COLO668 (cell line): ENCODE results near the gene CCDC81.
"Not testable (repeated sequence)": the region's sequence is repeated elsewhere in the genome, so short reads cannot be mapped to it uniquely, and the experiment has no call there.

Experiments
- DNase-seq: peaks from one replicate; lab custom pipeline; 2025; ENCODE audit not compliant: unreplicated experiment; lab: John Stamatoyannopoulos, UW

The CCDC81 gene

DNA sequence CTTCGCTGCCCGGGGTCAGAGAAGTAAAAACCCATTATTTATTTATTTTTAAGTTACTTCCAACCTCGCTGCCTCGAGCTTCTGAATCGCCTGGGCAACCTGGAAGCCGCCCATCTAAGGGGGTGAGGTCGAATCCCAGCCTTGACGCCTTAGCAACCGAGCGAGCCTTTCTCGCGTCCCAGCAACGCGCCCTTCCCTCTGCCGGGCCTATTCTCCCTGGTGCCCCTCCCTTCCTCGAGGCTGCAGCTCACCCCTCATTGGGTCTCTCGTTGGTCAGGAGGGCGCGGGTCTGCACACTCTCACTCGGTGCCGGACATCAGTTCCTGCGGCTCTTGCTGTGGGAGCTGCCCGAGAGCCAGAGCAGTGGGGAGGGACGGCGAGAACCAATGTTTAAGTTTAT lies at the start of gene CCDC81:
TSS of gene CCDC81 (plus strand) at position 302 of the 400 bp plus-strand sequence. CDS start 277 bp downstream, outside the sequence.
- DNase-seq, result no peak

DNA sequence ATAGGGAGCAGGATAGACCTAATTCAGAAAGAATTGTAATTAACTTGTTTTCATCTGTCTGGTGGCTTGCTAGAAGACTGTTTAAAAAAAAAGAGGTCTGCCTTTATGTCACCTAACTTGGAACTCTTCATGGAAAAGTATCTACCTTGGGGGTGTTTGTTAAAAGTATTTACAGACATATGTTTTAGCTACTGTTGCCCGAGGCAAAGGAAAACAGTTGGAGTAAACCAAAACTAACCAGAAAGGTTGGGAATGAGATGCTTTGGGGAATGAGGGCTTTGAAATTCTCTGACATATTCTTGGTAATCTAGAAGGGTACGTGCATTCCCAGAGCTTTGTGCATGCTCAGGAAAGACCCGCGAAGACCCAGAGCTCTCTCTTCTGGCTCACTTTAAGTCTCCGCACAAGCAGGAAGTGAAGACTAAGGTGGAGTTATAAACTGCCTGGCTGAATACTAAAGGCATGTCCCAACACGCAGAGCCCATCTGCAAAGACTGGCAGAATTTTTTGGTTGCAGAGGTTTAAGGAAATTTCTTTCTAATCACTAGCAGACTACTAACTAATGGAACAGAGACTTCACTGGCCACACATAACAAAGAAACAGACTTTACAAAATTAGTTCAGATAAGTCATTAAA lies 39.4 kb upstream of the CCDC81 start:
- DNase-seq, result no peak

DNA sequence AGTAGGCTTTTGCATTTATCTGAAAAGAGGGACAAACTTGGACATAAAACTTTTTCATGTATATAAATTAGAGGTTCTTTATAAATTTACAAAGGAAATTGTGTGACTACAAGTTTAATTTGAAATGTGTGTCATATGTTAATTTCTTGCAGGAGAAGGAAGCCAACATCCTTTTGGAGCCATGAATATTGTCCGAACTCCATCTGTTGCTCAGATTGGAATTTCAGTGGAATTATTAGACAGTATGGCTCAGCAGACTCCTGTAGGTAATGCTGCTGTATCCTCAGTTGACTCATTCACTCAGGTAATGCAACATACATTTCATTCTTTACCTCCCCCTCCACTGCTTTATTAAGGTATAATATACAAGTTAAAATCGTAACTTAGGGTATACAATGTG lies 37.5 kb upstream of the CCDC81 start:
- no peak for DNase-seq

DNA sequence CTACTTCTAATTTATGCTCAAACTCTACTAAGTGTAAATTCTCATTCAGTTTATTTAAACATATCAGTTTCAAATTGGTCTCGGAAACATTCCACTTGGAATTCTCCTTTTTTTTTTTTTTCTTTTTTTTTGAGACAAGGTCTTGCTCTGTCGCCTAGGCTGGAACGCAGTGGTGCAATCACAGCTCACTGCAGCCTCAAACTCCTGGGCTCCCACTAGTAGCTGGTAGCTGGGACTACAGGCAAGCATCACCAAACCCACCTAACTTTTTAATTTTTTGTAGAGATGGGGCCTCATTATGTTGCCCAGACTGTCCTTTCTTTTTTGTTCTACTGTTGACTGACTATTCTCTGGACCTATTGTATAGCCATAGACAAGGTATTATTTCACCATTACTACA lies 33.3 kb upstream of the CCDC81 start:
- DNase-seq, result no peak

DNA sequence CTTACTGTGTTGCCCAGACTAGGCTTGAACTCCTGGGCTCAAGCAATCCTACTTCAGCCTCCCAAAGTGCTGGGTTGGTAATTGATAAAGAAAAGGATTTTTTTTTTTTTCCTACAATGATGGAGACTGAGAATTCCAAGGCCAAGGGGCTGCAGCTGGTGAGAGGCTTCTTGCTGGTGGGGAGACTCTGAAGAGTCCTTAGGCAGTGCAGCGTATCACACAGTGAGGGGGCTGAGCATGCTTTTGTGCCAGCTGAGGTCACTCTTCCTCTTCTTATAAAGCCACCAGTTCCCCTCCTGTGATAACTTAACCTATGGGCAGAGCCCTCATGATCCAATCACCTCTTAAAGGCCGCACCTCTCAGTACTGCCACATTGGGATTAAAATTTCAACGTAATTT lies 28.2 kb upstream of the CCDC81 start:
- DNase-seq, result no peak

DNA sequence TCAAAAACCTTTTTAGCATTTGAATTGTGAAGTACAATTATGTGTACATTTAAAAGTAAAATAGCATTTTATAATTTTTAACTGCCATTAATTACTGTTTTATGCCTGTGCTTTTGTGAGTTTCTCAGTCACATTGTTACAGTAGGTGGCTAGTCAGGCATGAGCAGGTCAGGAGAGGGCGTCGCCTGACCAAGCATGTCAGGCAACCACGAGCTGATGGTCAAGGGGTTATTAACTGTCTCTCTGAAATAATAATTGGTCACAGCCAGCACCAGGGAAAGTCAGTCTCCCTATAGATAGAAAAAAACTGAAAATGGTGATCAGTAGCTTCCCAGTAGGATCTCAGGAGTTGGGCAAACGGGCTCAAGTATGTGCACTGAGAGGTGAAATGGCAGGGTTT lies 19.4 kb upstream of the CCDC81 start:
- DNase-seq, result no peak

DNA sequence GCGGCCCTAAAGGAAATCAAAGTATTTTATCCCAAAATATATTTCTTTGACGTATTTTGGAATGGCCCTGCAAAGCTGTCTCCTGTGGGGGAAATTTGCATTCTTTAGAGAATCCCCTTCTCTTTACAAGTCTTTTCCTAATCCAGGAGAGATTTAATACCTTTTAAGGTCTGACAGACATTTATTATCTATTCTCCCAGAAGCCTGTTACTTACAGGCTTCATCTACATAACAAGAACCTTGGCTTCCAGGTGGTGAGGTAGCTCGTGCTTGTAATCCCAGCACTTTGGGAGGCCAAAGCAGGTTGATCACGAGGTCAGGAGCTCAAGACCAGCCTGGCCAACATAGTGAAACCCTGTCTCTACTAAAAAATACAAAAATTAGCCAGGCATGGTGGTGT lies 17.3 kb upstream of the CCDC81 start:
- DNase-seq, result not testable (repeated sequence)

DNA sequence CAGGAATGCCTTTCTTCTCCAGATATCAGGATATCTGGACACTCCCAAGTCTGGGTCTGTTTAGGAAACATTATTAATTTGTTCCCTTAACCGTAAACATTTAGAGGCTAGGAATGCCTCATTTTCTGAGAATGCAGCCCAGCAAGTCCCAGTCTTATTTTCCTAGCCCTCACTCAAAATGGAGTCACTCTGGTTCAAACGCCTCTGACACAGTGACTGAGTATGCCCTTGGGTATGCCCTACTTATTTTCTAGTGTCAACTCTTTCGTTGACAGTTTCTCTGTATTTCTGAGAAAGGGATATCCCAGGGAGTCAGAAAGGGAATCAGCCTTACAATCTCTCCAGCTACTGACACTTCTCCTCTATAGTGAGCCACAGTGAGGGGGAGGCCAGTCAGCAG lies 16.0 kb upstream of the CCDC81 start:
- DNase-seq, result no peak

DNA sequence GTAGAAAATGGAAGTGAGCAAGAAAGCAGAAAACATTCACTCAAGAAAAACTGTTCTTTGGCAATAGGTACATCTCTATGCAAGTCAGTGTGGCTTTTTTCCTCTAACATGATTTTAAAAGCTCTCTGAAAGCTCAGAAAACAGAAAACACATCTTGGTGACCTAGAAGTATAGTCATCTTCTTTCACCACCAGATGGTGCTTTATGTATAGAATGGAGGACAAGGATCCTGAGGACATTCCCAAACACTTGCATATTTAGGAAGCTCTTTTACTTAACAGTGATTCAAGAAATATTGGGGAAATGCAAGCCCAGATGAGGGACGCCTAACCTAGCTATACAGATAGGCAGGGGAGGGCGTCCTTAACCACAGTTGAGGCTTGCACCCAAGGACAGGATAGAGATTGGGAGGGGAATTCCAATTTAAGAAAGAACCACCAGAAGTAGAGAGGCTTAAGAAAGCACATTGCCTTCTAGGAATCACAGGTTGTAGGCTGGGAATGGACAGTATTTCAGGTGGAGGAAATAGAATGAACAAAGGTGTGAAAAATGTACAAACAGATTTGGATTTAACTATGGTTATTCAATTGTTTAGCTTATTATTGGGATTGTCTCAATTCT lies 13.8 kb upstream of the CCDC81 start:
- no peak for DNase-seq

DNA sequence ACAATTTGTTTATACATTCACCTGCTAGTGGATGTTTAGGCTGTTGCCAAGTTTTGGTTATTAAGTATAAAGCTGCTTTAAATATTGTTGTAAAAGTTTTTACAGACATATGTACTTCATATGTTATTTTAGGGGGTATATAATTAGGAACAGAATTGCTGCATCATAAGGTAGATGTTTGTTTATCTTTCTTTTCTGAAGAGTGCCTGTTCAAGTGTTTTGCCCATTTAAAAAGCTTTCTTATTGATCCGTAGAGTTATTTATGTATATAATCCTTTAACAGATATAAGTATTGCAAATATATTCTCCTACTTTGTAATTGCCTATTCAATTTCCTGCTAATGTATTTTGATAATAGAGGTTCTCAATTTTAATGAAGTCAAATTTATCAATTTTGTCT lies 11.3 kb upstream of the CCDC81 start:
- DNase-seq, result no peak

DNA sequence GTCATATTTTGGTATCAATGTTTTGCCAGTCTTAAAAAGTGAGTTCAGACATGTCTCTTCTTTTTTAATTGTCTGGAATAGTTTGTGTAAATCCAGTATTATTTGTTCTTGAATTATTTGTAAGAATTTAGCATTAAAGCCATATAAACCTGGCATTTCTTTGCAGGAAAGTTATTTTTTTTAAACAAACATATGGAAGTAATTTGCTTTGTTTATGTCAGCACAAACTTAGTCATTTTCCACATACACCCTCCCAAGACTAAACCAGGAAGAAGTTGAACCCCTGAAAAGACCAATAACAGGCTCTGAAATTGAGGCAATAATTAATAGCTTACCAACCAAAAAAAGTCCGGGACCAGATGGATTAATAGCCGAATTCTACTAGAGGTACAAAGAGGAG lies 9.1 kb upstream of the CCDC81 start:
- DNase-seq, result no peak

DNA sequence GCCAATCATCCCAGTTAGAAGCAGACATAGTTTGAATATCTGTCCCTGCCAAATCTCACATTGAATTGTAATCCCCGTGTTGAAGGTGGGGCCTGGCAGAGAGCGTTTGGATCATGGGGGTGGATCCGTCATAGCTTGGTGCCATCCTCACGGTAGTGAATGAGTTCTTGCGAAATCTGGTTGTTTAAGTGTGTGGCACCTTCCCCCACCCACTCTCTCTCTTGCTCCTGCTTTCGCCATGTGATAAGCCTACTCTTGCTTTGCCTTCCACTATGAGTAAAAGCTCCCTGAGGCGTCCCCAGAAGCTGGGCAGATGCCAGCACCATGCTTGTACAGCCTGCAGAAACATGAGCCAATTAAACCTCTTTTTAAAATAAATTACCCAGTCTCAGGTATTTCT lies 5.0 kb upstream of the CCDC81 start:
- no peak for DNase-seq

DNA sequence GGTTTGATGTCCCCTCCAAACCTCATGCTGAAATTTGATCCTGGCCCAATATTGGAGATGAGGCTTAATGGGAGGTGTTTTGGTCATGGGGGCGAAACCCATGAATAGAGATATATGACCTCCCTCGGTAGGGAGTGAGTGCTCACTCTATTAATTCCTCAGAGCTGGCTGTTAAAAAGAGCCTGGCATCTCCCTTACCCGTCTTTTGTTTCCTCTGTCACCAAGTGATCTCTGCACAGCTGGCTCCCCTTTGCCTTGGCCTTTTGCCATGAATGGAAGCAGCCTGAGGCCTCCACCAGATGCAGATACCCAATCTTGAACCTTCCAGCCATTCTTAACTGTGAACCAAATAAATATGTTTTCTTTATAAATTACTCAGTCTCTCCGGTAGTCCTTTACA lies 4.5 kb upstream of the CCDC81 start:
- no peak for DNase-seq

DNA sequence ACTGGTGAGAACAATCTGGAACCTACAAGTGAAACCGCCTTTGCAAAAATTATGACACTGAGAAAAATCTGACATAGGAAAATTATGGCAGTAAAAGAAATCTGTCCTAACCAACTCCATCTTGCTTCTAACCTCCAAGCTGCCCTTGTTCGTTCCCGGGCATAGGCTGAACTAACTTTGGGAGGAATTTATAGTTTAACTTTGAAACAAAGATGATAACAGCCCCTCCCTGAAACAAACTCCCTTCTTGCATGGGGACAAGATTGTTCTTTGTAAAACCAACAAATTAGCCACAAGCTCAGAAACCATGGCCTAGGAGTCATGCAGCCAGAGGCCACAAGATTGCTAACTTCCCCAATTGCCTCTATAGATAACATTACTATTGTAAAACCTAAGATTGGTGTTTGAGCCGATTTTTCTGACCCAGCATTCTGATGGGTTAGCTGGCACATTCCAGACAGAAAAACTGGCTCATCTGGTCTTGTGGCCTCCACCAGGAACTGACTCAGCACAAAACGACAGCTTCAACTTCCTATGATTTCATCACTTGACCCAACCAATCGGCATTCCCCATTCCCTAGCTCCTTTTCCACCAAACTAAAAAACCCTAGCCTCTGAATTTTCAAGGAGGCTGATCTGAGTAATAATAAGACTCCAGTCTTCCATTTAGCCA lies 3.6 kb upstream of the CCDC81 start:
- no peak for DNase-seq

DNA sequence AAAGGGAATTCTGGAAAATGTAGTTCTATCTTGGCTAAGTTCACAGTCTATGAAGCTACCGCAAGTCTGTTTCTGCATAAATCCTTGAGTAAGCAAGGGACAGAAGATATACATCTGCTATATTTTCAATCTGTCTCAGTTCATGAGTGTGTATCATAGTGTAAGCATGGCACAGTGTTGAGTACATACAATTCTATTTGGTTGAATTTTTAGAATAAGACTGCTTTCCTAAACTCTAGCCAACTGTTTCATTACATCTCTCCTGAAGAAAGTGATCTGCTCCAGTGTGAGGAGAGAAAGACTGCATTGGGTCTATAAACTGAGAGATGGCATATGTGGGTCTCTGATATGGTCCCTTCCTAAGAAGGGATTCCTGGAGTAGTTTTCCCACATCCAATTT lies 2.6 kb upstream of the CCDC81 start:
- no peak for DNase-seq

DNA sequence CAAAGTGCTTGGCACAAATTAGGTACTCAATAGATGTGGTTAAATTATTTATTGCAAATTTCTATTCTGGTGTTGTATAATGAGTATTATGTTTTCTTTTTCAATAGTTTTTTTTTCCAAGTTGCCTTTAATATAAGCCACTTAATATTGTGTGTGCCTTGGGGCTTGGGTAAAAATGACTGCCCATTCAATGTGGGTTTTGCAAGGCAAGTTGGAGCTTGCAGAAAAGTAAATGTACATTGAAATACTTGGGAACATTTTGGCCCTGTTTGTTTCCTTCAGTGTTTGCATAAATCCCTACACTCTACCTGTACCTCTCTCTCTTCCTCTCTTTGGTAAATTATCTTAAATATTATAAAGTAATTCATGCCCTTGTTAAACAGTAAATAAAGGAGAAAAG lies 2.1 kb upstream of the CCDC81 start:
- no peak for DNase-seq

DNA sequence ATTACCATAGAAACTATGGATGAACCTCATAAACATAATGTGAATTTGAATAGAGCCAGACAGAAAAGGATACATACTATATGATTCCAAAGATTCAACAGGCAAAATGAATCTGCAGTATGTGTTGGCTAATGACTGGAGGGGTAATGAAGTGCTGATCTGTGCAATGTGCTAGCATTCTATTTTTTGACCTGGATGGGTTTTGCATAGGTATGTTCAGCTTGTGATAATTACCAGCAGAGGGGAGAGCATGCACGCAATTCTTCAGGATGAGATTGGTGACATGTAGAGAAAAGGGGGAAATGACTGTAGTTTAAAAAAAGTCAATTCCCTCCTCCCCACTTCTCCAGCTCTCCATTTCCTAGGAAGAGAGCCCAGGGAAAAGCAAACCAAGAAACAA lies 618 bp upstream of the CCDC81 start:
- DNase-seq, result no peak

DNA sequence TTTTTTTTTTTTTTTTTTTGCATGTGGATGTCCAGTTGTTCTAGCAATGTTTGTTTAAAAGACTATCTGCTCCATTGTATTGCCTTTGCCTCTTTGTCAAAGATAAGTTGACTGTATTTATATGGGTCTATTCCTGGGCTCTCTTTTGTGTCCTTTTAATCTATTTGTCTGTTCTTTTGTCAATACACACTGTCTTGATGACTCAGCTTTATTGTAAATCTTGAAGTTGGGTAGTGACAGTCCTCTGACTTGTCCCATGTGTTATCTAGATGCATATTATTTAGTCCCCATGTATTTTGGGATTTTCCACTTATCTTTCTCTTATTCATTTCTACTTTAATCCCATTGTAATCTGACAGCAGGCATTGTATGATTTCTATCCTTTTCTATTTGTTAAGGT lies 3.3 kb downstream of the CCDC81 start:
- no peak for DNase-seq

DNA sequence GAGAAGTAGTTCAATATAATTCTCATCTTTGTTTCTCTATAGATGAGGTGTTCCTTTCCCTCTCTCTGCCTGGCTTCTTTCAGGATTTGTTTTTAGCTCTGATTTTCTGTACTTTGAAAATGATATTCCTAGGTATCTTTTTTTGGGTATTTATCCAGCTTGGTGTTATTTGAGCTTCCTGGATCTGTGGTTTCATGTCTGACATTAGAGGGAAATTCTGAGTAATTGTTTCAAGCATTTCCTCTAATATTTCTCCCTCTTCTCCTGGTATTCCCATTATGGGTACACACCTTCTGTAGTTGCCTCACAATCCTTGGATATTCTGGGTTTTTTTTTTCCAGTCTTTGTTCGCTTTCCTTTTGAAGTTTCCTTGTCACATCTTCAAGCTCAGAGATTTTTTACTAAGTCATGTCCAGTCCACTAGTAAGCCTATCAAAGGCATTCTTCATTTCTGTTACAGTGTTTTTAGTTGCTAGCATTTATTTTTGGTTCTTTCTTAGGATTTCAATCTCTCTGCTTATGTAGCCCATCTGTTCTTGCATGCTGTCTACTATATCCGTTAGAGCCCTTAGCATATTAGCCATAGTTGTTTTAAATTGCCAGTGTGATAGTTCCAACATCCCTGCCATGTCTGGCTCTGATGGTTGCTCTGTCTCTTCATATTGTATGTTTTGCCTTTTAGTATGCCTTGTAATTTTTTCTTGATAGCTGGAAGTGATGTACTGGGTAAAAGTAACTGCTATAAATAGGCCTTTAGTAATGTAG lies 5.8 kb downstream of the CCDC81 start:
- no peak for DNase-seq

DNA sequence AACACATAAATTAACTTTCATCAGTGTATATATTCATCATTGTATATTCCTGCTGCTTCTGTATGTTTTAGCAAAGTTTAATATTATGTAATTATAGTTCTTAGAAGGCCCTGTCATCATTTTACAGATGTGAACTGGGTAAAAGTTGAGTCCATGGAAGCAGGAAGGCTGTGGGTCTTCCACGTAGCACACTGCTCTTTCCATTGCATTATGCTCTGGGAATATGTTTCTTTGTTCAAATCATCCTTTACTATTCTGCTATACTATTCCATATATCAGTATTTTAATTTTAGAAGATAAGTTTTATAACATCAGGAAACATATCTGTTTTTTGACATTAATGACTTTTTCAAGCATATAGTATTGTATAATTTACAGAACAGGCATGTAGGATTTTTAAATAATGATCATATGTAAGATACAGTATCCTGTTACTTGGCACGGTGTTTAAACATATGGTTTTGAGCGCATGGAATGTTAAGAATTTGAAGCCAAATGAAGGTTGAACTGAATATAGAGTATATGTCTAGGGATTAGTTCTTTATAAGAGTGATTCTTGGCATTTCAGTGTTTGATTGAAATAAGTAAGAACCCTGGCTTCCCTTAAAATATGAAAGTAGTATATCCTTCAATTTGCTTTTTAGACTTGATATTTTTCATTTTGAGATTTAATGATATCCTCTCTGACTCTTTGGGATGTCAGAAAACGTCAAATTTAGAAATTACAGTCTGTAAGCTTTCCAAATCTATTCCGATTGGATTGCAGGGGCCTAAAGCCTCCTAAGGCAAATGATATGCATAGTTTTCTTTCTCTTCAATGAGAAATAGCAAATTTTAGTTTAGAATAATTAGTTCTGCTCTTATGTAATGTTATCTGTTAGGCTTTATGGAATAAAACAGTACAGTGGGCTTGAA lies 8.6 kb downstream of the CCDC81 start:
- DNase-seq, result no peak

DNA sequence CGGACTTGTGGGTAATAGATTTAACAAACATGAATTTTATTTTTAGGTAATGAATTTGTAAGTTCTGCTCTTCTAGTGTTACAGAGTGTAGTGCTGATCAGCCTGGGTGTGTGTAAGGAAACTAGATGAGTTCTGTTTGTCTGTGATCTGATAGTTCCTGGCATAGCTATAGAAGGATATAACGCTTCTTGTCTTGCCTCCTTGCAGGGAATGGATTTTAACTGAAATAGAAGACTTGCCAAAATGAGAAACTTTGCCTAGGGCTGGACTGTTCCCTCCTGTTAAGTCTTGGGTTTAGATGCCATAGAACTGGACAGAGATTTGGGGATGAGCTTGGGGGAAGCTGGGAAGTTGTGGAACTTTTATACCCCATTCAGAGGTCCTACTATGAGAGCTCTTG lies 11.6 kb downstream of the CCDC81 start:
- no peak for DNase-seq
